GM18519 (cell line): ENCODE results near the gene KIAA0513.
A peak's percentile ranks its signal among the peaks of the same experiment; 100 is the strongest.

ENCODE experiments used
- ATAC-seq: cut with Tn5 transposase; IDR thresholded peaks from one replicate; pipeline ENCODE4 v1.9.1; 2021; ENCODE audit warnings: mild to moderate bottlenecking, moderate library complexity; ENCODE audit not compliant: unreplicated experiment, low FRiP score

Gene KIAA0513

DNA sequence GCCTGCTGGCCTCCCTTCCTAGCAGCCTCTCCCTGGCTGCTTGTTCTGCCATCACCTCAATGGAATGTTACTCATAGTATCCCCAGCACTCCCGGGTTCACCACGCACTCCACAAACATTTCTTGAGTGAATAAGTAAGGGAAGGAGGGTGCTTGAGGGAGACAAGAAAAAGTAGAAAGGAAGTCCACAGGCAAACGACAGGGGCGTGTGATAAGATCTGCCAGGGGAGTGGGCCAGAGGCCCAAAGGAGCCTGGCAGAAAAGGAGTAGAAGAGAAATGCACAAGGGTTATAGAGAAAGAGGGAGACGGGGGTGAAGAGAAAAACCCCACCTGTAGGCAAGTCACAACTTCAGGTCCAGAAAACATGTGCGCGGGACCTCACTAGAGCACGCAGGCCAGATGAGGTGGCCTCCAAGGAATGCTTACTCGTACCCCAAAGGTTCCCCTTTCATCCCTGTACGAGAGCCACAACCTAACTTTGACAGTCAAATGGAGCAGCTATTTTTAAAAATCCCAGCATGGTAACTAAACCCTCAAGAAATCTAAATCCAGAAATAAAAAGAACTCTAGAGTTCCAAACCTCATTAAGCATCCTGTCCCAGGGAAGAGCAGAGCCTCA lies 22.9 kb upstream of the KIAA0513 start:
- no peak for ATAC-seq

DNA sequence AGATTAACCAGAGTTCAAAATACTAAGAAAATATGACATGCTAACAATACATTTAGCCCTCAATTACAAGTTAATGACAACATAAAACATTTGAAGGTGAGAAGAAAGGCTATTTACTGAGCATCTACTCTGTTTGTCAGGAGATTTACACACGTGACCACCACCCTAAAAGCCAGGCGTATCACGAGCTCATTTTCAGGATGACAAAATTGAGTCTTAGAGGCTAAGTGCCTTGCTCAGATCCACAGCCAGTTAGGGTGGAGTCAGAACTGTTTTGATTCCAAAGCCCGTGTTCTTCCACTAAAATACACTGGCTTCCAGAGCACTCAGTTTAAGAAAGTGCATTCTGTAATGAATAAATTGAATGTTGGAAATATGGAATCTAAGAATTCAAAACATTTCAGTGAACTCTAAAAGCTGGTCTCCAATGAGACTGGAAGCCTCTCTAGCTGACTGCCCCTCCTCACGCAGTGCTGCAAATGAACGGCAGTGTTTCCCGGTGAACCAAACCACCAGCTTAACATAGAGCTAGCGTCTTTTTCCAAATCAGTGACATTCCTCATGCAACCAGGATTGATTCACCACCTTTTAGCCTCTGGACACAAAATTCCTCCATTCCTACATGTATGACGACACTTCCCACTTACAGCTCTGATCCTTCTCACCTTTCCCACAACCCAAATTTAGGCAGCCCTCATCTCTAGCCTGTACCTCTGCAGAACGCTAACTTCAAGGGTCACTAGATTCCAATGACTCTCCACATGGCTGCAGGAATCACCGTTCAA lies 22.1 kb upstream of the KIAA0513 start:
- no peak for ATAC-seq

GRCh38 chr16:85006639-85007038 lies 21.0 kb upstream of the KIAA0513 start:
- ATAC-seq = no peak

DNA sequence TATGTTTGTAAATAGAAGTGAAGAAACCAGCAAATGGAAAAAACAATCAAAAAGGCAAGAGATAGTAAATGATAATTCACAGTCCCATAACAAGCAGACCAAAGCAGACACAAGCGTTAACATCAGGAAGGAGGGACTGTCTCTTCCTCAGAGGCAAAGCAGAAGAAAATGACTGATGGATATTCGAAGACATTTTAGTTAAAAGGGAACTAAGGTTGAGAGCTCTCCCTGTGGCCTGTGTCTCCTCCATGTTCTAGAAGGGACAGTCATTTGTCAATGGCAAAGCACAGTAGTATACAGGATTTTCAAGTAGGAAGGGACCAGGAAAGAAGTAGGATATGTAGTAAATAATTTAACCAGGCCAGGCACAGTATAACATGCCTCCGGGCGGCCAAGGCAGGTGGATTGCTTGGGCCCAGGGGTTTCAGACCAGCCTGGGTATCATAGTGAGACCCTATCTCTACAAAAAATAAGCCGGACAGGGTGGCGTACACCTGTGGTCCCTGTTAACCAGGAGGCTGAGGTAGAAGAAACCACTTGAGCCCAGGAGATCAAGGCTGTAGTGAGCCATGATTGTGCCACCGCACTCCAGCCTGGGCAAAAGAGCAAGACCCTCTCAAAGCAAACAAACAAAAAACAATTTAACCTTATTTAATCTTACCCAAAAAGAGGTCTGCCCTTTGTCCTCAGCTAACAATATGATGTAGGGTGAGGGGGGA lies 19.9 kb upstream of the KIAA0513 start:
- no peak for ATAC-seq

DNA sequence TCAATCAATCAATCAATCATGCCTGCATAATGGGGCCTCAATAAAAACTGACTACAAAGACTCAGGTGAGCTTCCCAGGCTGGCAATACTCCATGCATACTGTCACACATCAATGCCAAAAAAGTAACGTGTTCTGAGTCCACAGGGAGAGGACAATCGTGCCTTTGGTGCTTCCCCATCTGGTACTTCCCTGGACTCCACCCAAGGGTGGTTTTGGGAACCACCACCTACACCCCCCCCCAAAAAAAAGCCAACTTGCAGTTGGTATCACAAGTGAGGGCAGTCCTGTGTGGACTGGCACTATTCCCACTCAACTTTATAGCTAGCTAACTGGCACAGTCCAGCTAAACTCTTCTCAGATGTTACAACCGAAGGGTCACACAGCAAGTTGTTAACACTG lies 19.3 kb upstream of the KIAA0513 start:
- no peak for ATAC-seq

DNA sequence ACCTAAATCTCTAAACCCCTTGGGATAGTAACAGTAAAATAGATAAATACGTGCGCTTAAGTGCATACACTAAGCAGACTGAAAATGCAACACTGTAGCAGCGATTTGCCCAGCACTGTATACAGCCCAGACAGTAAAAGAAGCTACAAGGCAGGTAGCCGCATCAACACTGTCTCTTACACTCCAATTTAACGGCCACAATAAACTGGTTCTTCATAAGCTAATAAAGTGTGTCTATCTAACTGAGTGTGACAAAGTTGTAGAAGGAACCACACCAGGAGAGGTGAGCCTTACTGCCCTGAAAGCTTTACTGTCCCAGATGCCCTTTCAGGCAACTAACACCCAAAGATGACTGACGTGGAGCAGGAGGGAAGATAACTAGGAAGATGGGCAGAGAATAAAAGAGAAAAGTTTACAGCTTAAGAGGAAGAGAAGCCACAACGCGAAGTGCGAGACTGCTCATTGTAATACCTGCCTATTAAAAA lies 17.1 kb upstream of the KIAA0513 start:
- peak; percentile 12 for ATAC-seq

DNA sequence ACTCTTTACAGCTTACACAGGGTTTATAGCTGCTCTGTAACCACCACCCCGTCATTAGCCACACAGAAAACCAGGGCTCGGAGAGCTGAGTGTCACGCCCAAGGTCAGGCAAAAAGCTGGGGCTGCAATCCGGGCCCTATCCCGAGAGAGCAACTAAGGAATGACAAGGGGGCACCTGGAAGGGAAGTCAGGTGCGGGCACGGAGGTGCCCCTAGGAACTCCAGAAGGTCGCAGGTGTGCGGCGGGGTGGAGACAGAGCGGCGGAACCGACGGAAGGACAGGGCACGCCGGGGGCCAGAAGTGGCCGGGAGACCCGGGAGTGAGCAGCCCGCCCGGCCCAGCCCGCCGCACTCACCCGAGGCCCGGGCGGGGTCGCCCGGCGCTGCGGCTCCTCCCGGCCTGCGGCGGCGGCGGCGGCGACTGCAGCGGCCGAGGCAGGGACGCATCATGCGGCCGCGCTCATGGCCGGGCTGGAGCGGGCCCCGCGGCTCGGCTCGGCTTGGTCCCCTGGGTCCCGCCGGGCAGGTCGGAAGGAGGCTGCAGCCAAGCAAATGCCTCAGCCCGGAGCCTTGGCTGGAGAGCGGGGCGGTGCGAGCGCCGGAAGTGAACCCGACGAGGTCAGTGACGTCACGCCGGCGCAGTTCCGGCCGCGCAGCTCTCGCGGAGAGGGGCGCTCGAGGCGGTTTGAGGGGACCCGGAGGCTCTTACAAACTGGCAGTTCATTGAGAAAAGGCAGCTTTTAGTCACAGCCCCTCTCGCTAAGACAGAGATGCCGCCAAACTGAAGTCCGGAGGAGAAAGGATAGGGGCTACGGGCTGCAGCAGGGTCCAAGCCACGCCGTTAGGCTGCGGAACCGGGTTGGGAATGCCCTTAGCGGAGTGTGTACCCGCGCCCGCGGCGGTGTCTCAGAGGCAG lies 16.4 kb upstream of the KIAA0513 start, which contains the start of gene ZDHHC7:
TSS of gene ZDHHC7 (minus strand) at position 605 of the 915 bp plus-strand sequence. CDS start 20,917 bp downstream, outside the sequence.
- ATAC-seq = peak; percentile 79

- no peak for ATAC-seq
Observed at GRCh38 chr16:85011846-85012284, 15.7 kb upstream of the KIAA0513 start.

DNA sequence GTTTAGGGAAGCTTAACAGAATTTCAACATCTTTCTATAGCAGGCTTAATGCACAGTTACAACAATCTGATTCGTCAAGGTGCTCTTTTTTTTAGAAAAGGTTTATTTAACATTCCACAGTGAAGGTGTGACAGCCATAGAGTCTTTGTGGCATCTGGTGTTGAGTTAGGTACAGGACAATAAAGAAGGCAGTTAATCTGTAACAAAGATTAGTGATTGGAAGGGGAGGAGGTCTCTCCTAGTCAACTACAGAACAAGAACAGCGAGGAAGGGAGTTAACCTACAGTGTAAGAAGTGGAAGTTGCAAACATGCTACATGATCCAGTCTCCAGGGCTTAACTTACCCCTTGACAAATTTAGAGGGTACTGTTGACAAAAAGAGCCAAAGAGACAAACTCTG lies 13.3 kb upstream of the KIAA0513 start:
- ATAC-seq = no peak

DNA sequence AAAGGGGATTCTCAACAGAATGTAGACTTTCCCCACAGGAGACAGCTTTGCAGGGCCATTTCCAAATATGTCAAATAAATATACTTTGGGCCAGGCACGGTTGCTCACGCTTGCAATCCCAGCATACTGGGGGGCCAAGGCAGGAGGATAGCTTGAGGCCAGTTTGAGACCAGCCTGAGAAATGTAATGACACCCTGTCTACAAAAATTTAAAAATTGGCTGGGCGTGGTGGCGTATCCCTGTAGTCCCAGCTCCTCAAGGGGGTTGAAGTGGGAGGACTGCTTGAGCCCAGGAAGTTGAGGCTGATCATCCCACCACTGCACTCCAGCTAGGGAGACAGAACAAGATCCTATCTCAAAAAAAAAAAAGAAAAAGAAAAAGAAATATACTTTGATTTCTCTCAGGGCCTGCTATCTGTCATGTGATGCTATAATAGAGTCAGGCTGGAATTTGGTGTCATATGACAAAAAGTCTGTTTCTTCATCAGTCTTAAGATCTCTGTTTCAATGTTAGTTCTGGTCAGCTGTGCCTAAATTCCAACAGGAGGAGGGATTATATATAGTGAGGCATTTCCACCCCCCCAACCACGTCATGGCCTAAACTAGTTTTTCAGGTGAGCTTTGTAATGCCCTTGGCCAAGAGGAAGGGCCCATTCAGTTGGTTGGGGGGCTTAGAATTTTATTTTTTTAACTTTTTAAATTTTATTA lies 12.0 kb upstream of the KIAA0513 start:
- ATAC-seq = no peak

- no peak for ATAC-seq
Observed at GRCh38 chr16:85017151-85017550, 10.4 kb upstream of the KIAA0513 start.

DNA sequence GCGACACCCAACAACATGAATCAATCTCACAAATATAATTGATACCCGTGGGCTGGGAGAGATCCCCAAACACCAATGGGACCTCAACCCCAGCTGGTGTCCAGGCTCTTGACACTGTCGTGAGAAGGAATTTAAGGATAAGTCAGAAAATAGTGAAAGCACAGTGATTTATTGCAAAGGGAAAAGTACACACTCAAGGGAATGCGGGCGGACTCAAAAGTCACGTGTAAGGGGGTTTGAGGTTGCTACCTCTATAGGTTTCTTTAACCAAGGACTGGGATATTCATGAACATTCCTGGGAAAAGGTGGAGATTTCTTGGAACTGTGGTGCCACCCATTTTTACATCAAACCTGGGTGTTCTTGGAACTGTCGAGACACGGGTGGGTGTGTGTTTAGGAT lies 10.0 kb upstream of the KIAA0513 start:
- ATAC-seq = no peak

DNA sequence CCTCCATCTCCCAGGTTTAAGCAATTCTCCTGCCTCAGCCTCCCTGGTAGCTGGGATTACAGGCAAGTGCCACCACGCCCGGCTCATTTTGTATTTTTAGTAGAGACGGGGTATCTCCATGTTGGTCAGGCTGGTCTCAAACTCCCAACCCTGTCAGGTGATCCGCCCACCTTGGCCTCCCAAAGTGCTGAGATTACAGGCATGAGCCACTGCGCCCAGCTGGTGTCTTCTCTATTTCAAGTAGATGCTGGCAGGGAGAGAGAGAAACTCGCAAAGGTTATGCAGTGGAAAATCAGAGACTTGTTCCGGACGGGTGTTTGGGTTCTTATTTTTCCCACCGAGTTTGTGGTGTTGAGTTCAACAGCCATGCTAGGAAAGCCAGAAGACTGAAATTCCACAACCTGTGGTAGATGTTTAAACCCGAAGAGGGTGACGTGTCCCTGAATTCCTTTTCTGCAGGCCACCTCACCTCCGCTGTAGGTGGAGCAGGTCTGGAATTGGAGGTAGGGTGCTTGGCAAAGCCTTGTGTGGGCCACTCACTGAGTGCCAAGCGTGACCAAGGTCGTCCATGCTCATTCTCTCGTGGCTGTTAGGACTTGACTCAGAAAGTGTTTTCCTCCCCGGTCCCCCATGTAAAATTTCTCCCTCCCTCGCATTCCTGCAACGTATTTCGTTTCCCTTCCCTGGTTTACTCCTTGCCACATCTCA lies 8.9 kb upstream of the KIAA0513 start:
- ATAC-seq = no peak

DNA sequence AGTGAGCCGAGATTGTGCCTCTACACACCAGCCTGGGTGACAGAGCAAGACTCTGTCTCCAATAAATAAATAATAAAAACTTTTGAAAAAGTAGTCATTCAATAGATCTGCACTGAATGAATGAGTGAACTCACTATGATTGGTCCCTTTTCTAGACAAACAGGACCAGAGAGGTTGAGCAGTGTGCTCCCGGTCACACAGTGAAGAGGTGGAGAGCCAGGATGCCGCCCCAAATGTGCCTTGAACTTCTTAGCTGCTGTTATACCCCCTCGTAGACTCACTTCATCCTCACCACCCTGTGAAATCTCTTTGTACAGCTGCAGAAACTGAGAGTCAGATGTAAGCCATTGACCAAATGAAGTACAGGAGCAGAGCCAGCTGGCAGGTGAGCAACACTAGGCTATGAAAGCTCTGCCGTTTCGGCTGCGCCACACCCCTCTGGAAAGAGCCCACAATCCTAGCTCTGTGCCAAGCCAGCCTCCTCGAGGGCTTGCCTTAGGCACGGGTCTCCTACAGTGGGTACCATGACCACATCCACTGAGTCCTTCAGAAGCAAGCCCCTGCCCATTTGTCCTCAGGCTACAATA lies 7.8 kb upstream of the KIAA0513 start:
- no peak for ATAC-seq

DNA sequence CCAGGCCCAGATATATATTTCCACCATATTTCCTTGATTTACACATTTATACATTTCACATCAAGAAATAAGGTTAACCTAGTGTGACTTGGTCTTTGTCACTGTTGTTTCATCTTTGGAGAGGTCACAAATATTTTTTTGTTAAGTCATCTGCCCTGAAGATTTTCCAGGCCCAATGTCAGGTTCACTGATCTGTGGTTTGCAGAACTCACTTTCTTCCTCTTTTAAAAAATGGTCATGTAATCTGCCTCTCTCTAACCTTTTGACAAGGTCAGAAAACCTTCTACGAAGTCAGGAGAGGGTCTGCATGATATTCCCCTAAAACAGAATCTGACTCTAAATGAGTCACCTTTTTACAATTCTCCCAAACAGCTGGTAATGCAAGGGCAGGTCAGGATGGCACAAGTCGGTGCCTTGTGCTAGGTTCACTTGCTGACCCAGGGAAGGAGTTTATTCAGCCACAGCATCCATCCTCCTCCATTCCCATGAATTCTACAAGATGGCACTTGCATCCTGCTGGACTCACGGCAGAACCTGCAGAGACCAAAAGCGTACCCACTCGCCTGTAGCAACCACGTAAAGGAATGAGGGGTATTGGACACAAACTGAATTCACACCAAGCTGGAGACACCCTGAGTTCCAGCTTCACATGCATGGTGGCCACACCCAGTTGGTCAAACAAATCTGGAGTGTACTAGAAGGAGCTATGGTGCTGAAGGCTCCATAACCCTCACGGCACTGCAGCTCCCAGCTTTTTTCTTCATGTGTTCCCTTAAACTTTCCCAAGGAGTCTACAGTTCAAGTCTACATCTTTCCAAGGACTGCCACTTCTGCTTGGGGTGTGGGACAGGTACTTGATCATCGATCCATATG lies 1.6 kb upstream of the KIAA0513 start:
- no peak for ATAC-seq

GRCh38 chr16:85026703-85027102 lies 892 bp upstream of the KIAA0513 start:
- no peak for ATAC-seq

GRCh38 chr16:85027958-85028684 lies 526 bp downstream of the KIAA0513 start:
- ATAC-seq = no peak
